D721Med (cell line): Measurements from ENCODE around the gene SMYD2.

Experiments used
- DNase-seq: peaks from one replicate; pipeline ENCODE4 v3.0.0; 2011; ENCODE audit warnings: low spot score; ENCODE audit not compliant: insufficient read length
- FAIRE-seq: peaks from 2 replicates; lab custom pipeline; 2011; peaks lifted over from hg19 to GRCh38; lab: Jason Lieb, UNC
- CTCF ChIP-seq: IDR thresholded peaks from 2 replicates; pipeline ENCODE4 v1.5.1; 2012; ENCODE audit warnings: mild to moderate bottlenecking, control low read depth; ENCODE audit not compliant: insufficient read depth; ENCODE audit errors: missing control alignments

Gene SMYD2

GRCh38 chr1:214361636-214362035 lies 80.7 kb downstream of the SMYD2 start:
- no peak for TF ChIP-seq CTCF
- FAIRE-seq = no peak

GRCh38 chr1:214362188-214362882 lies 81.4 kb downstream of the SMYD2 start:
- no peak for FAIRE-seq
- no peak for DNase-seq
- no peak for TF ChIP-seq CTCF

More at GRCh38 chr1:214361636-214362035, 80.7 kb downstream of the SMYD2 start:
- DNase-seq = no peak

GRCh38 chr1:214363386-214363785 lies 82.4 kb downstream of the SMYD2 start:
- no peak for TF ChIP-seq CTCF
- DNase-seq = no peak
- FAIRE-seq = no peak

GRCh38 chr1:214364386-214364785 lies 83.4 kb downstream of the SMYD2 start:
- FAIRE-seq (no peak), DNase-seq (no peak)
- TF ChIP-seq CTCF = no peak

GRCh38 chr1:214364786-214365295 lies 83.9 kb downstream of the SMYD2 start:
- FAIRE-seq = no peak
- TF ChIP-seq CTCF = no peak
- DNase-seq = no peak

GRCh38 chr1:214367841-214368240 lies 86.9 kb downstream of the SMYD2 start:
- DNase-seq = no peak
- no peak for FAIRE-seq
- TF ChIP-seq CTCF = no peak

- TF ChIP-seq CTCF = no peak
- DNase-seq (no peak), FAIRE-seq (no peak)
These were observed 88.4 kb downstream of the SMYD2 start for GRCh38 chr1:214369364-214369763.
